ENCODE results near the gene TCF19. TPM values are rescaled to one million over a fixed set of nuclear protein-coding genes. Genes with fewer than 3 reads are reported as not detected.

TCF19 gene
- total RNA-seq, 2 donors from 2014 or later, result 7.6 to 10.0 TPM

- TF ChIP-seq CTCF (IDR thresholded peaks at IDR 0.05) (no peak), POLR2AphosphoS5 (IDR thresholded peaks at IDR 0.05) (no peak), POLR2A (IDR thresholded peaks at IDR 0.05) (no peak)
- no peak for DNase-seq (ENCODE audit: low spot score)
- Histone ChIP-seq H3K4me3 (no peak overlapping the region), H3K27ac (no peak overlapping the region), H3K36me3 (no peaks in the 10 kb centered on the region), H3K4me1 (replicated peaks) (no peaks in the 10 kb centered on the region), H3K27me3 (replicated peaks; ENCODE audit: insufficient read depth) (no peaks in the 10 kb centered on the region), H3K9me3 (no peaks in the 10 kb centered on the region)
- WGBS, result 32% methylated on average over 11 of the region's 11 CpGs
- intact Hi-C loops (cut with DNase I), result no loop called here
Measured at GRCh38 chr6:31143148-31143547, 15.2 kb upstream of the TCF19 start.

- no peak overlapping the region for H3K4me3 ChIP-seq
- WGBS, result 86% methylated on average over 18 of the region's 18 CpGs
- TF ChIP-seq POLR2AphosphoS5 (IDR thresholded peaks at IDR 0.05) (no peak), CTCF (IDR thresholded peaks at IDR 0.05) (no peak), POLR2A (IDR thresholded peaks at IDR 0.05) (no peak)
- H3K36me3 ChIP-seq, result no peaks in the 10 kb centered on the region
- no peaks in the 10 kb centered on the region for H3K4me1 ChIP-seq (replicated peaks)
- H3K9me3 ChIP-seq, result no peaks in the 10 kb centered on the region
- intact Hi-C loops (cut with DNase I), result no loop called here
- H3K27ac ChIP-seq, result no peak overlapping the region
- no peak for DNase-seq (ENCODE audit: low spot score)
- no peaks in the 10 kb centered on the region for H3K27me3 ChIP-seq (replicated peaks; ENCODE audit: insufficient read depth)
Measured at GRCh38 chr6:31144296-31144969, 14.0 kb upstream of the TCF19 start.

GRCh38 chr6:31144970-31145340, 13.4 kb upstream of the TCF19 start:
- Histone ChIP-seq H3K27ac (no peak overlapping the region), H3K4me1 (replicated peaks) (no peaks in the 10 kb centered on the region), H3K9me3 (no peaks in the 10 kb centered on the region), H3K4me3 (no peak overlapping the region), H3K27me3 (replicated peaks; ENCODE audit: insufficient read depth) (no peaks in the 10 kb centered on the region), H3K36me3 (no peaks in the 10 kb centered on the region)
- DNase-seq (ENCODE audit: low spot score), result no peak
- 87% methylated on average over 11 of the region's 11 CpGs for WGBS
- intact Hi-C loops (cut with DNase I), result no loop called here
- TF ChIP-seq POLR2AphosphoS5 (IDR thresholded peaks at IDR 0.05) (no peak), CTCF (IDR thresholded peaks at IDR 0.05) (no peak), POLR2A (IDR thresholded peaks at IDR 0.05) (no peak)

GRCh38 chr6:31145386-31145785, 13.0 kb upstream of the TCF19 start:
- Histone ChIP-seq H3K9me3 (no peaks in the 10 kb centered on the region), H3K36me3 (no peaks in the 10 kb centered on the region), H3K4me1 (replicated peaks) (no peaks in the 10 kb centered on the region), H3K27me3 (replicated peaks; ENCODE audit: insufficient read depth) (no peaks in the 10 kb centered on the region), H3K4me3 (no peak overlapping the region), H3K27ac (no peak overlapping the region)
- WGBS, result 97% methylated on average over 10 of the region's 10 CpGs
- DNase-seq (ENCODE audit: low spot score), result no peak
- TF ChIP-seq CTCF (IDR thresholded peaks at IDR 0.05), result no peak
- TF ChIP-seq POLR2A (IDR thresholded peaks at IDR 0.05), result no peak
- TF ChIP-seq POLR2AphosphoS5 (IDR thresholded peaks at IDR 0.05), result no peak
- intact Hi-C loops (cut with DNase I), result no loop called here

GRCh38 chr6:31149827-31150447, 8.5 kb upstream of the TCF19 start:
- no peaks in the 10 kb centered on the region for H3K9me3 ChIP-seq
- TF ChIP-seq POLR2A (IDR thresholded peaks at IDR 0.05), result no peak
- TF ChIP-seq POLR2AphosphoS5 (IDR thresholded peaks at IDR 0.05), result peak; percentile 34
- intact Hi-C loops (cut with DNase I), result no loop called here
- no peak for DNase-seq (ENCODE audit: low spot score)
- H3K27me3 ChIP-seq (replicated peaks; ENCODE audit: insufficient read depth), result no peaks in the 10 kb centered on the region
- no peaks in the 10 kb centered on the region for H3K4me1 ChIP-seq (replicated peaks)
- H3K36me3 ChIP-seq, result no peaks in the 10 kb centered on the region
- 83% methylated on average over 6 of the region's 6 CpGs for whole genome bisulfite sequencing
- no peak overlapping the region for H3K4me3 ChIP-seq
- no peak overlapping the region for H3K27ac ChIP-seq

All from prostate gland (tissue), 2 donors.